TTC549 (cell line): ENCODE results near the gene FAM9C.
"Not testable (repeated sequence)": the region's sequence is repeated elsewhere in the genome, so short reads cannot be mapped to it uniquely, and the experiment has no call there.

ENCODE experiments used
- FAIRE-seq: peaks from 2 replicates; lab custom pipeline; 2012; peaks lifted over from hg19 to GRCh38; lab: Jason Lieb, UNC

FAM9C gene

DNA sequence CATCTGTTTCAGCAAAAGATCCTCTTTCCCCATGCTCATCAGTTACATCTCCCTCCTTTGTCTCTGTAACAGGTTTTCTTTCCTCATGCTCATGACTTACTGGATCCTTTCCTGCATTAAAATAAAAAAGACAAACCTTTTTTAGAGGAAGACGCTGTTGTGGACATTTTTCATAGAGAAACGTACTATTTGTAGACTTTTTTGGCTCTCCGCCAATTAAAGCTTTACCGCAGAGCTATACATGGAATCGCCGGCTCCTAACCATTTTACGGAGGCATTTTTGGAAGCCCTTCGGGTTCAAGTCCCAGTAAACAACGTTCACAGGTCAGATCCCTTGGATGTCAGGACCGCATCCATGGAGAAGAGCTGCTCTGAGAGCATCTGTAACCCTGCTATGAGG, 1.3 kb downstream of the FAM9C start:
- no peak for FAIRE-seq

DNA sequence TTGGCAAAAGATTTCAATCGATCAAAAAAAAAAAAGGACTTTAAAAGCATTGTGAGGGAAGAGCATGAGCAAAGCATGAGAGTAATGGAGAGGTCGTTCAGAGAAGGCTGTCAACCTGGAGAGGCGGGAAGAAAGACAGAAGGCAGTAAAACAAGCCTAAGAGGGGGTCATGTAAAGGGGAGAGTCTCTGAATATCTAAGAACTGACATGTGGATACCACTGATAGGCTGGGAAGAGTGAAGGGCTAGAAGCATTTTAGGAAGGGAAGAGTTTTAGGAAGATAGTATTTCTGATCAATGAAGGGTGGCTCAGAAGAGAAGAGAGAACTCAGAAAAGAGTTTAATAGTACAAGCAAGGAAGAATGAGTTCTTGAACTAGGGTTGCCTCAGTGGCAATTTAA, 7.5 kb downstream of the FAM9C start:
- no peak for FAIRE-seq

DNA sequence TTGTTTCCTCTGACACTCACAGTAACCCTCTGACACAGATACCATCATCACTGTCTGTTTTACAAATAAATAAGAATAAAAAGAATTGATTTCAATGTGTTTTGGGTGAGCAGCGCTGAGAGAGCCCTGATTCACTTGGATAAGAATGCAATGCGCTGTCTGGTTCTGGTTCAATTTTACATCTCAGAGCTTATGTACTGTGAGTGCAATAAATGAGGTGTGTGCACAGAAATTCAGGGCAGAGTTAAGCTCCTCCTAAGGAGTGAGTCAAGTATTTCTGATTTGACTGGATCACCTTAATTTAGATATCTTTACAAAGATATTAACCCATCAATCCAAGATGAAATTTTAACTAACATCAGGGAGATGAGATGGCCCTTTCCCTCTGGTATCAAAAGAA, 11.2 kb downstream of the FAM9C start:
- FAIRE-seq, result no peak

DNA sequence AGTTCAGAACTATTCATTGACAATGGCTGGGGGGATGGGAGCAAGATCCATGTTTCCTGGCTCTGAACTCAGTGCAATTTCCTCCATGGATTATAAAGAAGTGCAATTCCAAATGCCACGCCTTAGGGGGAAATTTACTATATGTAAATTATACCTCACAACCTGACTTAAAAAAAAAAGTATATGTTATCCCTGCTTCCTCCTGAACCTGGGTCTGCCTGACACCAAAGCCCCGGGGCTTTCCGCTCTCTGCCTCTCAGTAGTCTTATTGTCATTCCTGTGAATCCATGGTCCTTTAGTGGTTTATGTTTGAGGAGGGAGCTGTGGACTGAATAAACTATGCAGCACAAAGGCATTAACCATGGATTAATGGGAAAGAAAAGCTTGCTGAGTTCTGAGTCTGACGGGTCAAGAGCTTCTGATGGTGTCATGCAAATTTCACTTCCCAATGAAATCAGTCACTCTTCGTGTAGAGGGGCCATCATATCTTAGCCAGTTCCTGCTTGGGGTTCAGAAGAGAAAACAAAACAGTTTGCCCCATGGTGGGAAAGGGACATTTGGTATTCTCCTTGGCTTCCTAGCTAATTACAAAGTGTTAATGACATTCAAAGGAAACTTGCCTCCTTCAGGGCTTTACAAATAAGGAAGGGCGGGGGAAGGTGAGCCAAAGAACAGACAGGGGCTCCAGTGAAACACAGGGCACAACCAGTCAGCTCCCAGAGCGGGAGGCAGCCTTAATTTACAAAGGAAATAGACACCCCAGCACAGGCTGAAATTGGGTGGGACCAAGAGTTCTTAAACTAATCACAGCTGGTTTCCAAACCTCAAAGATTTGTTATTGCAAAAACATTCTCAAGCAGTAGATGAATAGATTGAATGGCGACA, 14.3 kb downstream of the FAM9C start:
- no peak for FAIRE-seq

DNA sequence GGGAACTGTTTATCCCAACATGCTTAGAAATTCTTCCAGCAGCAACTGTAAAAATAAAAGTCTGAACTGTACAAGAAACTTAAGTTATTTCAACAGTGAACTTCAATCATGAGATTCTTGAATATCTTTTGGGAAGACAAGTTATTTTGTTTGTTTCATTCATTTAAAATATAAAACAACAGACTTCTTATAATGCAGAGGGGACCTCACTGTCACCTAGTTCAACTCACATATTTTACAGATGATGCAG, 14.9 kb downstream of the FAM9C start:
- no peak for FAIRE-seq

DNA sequence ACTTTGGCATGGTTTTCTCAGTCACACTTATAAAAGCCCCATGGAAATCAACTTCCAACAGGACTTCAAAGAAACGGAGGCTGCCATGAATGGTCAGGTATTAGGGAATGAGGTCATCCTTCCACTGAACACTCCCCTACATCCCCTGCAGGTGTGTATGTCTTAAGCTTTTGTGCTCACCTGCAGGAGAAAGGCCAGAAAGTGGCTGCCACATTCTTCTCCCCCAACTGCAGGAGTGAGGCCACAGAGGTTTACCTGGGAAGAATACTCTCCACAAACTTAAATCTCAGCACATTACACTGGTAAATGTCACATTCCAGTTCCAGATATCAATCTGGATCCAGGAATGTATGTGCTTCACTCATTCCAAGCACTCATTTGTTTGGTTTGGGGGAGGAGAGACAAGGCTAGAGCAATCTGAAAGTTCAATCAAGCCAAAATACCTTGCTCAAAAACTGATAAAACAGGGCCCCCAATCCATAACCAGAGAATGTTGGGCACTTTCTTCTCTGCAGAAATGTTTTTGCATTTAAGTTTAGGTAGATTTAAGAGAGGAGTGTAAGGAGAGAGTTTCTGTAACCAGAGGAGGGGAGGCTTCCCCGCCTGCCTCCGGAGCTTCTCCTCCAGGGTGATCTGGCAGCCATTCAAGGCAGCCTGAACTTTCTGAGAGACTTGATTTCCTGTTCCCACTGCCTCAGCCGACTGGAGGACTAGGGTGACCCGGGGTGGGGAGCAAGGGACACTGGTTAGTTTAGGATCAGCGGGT, 15.4 kb downstream of the FAM9C start:
- no peak for FAIRE-seq

DNA sequence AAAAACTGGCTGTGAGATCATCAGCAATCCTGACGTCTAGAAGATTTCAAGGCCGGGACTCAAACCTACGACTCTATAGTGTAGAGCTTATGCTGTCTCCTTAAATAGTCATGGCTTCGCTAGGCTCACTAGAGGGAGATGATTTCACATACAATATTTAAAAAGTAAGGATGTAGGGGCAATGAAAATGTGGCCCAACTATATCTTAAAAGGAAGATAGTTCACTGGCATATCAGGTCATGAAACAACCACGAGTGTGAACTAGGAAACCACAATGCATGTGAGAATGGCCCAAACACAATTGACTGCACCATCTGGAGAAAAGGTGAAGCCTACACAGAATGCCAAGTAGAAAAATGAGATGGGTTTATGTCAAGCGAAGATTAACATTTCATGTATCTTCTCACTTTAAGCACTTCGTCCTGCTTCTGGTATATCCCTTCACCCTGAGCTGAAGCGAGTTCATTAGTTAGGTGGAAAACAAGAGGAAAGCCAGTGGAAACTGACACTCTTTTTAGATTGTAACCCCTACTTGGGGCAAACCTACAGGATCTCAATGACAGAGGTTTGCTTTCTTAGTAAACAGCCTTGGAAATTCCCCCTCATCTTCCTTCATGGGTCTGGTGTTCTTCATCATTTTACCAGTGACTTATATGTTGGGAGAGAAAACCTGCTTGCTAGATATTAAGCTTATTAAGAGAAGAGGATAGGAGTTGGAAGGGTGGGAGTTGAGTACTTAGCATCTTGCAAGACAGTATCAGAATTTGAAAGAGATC, 17.4 kb downstream of the FAM9C start:
- no peak for FAIRE-seq

DNA sequence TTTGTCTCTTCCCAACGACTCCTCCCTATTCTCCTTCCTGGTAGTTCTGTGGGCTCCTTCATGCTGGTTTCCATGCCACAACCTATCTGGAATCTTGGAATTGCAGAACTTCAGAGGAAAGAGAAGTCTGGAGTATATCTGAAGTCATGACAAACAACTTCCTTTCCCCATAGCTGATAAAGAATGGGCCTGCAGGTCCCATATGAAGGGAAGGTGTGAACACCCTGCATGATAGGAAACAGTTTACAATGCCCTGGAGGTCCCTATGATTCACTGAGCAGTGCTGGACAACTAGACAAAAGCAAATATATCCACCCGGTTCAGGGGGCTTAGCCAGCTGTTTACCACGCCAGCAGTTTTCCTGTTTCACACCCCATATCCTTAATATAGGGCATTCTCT, 19.4 kb downstream of the FAM9C start:
- FAIRE-seq, result no peak

DNA sequence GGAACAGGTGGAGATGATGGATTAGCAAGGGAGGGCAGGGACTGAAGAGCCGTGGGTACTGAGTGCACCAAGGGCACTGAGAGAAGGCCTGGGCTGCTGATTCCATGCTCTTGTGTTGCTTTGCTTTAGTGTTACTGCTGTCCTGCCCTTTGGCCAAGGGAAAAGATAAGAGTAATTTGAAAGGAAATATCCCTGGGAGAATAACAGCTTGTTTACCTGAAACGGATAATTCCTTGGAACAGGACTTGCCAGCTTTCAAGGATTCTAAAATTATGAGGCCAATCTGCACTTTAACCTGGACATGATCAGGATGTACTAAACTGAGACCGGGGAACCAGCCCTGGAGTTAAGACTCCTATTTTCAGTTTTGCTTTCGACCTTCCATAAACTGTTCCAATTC, 20.4 kb downstream of the FAM9C start:
- no peak for FAIRE-seq

DNA sequence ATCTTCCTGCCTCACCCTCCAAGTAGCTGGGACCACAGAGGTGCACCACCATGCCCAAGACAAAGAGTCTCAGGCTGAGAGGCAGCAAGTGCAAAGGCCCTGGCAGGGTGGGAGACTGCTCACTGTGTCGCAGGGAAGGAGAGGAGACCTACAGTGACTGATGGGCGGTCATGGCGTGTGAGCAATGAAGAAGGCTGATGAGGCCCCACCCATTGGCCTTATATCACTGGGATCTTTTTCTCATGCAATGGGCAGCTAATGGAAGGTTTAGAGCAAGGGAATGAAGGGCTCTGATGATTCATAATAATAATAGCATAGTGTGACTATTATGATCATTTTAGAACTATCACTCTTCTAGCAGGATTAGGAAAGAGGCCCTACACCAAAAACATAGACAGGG, 20.9 kb downstream of the FAM9C start:
- FAIRE-seq, result no peak

DNA sequence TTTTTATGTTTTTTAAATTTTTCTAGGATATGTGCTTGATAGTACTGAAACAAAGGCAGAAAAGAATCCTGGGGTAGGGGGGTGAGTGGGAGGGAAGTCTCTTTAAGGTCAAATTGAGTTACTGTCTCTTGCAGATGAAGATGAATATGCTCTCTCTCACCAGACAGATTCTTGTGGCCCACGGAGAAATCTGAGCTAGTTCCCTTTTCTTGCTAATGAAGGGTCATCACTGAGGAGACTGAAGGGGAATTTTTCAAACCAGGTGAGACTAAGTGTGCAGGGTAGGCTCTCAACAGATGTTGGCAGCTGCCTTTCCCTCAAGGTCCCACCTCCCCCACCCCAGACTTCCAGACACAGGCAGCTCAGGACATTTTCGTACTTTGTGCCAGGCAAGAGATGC, 21.5 kb downstream of the FAM9C start:
- FAIRE-seq, result no peak

DNA sequence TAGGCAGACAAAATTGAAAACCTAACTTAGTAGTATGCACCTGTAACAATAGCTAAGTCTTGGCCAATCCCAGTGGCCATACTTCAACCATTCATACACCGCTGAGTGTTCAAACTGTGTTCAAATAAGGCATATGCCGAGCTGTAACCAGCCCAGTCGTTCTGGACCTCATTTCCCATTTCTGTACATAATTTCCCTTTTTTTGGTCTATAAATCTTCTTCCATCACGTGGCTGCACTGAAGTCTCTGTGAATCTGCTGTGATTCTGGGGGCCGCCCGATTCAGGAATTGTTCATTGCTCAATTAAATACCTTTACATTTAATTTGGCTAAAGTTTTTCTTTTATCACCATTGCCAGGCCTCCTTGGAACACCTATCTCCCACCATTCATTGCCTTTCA, 27.7 kb downstream of the FAM9C start:
- not testable (repeated sequence) for FAIRE-seq

DNA sequence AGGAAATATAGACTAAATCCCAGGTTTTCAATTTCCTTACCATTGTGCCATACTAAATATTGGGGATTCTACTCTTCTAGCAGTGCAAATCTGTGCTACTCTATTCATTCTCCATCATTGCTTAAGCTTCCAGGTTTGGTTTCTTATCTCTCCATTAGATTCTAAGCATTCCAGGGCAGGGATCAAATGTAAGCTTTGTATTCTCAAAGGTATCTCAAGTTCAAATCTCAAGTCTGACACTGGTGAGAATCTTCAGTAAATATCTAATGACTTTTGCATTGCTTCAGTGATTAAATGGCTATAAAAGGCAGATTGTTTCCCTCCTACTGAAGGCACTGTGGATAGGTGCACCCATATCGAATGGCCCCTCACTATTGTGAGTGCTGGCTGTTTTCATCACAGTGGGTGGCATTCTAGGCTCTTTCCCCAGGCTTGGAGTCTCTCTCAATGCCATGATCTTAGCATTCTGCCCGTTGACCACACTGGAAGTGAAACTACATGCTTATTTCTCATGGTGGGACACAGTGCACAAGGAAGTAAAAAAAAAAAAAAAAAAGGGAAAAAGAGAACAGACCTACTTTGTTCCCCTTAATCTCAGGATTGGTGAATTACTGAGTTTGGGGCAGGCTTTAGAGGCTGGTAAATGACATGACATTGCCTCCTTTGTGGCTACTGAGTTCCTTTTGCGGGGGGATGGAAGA, 28.7 kb downstream of the FAM9C start:
- no peak for FAIRE-seq

DNA sequence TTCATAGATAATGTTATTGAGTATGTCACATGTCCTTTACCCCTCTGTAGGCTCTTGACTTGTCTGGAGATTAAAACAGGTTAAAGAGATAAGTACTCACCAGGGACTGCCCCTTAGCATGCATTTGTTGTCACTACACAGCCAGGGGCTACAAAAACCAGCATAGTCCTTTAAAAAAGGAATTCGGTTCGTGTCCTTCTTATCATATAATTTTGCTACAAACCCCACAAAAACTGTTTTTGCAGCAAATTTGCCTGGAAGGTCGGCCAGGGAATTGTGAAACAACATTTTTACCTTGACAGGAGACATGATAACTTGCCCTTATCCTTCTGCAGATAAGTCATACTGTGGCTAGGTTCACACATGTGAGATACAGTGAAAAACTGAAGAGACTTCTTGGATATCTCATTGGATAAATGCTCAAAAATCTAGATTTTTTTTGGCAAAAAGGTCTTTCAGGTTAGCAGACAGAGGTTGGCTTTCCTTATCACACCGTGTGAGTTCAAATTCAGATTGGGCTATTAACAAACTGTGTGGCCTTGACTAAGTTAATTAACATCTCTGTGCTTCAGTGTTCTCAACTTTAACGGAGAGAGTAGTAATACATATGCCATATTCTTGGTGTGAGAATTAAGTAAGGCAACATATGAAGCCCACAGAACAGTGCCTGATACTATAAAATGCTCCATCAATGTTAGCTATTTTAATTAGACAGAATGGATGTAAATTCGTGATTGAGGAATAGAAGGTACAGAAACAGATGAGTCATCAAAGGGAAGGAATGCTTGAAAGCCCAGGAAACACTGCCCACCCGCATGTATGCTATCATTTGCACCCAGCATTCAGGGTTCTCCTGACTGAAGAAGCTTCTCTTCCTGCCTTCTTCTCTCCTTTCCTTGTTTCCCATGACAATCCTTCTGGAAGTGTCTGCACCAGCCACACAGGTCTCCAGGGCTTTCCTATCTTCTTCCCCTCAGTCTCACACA, 30.0 kb downstream of the FAM9C start:
- FAIRE-seq, result no peak

DNA sequence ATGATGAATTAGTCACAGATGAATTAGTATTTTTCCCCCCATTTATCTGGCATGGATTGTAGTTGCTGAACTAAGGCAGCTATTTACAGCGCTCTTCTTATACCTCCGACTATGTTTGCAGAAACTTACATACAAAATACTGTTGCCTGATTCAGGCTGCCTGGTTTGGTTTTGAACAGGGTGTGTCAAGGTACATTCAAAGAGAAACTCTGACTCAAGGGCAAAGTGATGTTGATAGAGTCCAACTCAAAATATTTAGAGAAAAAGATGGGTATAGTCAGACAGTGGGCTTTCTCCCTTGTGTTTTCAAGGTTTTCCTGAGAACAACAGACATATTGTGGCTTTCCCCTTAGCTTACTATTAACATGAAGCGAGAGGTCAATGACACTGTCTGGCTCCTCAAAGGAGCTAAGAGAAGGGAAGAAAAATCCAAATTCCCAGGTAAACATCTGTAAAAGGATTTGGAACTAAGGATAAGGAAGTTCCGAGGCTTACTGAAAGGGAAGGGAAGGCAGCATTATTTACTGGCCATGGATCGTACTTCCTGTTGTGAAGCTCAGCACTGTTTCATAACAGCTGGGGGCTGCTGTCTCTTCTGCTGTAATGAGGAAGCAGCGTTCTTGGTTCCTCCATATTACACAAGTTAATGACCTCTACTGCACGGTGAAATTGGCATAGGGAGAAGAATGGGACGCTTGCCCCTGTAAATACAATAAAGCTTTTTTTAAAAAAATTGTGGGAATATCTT, 30.9 kb downstream of the FAM9C start:
- no peak for FAIRE-seq

DNA sequence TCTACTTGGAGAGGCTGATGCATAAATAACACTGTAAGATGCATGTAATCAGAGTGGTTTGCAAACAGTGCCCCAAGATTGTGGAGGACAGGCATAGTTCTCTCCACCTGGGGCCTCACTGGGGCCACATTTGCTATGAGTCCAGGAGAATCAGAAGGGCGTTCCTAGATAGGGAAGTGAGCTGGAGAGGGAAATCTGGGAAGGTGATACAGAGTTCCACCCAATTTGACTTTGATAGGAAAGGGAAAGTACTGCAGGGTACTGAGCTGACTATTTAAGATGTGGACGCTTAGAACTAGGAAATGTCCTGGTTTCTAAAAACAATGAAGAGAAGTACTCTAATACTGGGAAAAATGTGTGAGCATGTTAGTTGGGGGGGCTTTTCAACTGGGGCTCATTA, 33.9 kb downstream of the FAM9C start:
- no peak for FAIRE-seq

DNA sequence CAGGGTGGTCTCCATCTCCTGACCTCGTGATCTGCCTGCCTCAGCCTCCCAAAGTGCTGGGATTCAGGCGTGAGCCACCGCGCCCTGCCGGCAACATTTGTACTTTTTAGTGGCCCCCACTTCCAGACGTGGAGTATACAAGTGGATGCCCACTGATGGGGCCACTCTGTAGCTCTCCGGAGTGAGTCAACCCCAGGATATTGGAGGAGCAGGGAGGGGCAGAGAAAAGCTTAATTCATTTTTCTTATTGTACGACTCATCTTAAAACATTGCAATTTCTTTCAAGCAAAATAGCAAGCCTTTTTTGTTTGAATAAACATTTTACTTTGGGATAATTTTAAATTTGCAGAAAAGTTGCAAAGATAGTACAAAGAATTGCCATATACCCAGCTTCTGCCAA, 34.6 kb downstream of the FAM9C start:
- no peak for FAIRE-seq

DNA sequence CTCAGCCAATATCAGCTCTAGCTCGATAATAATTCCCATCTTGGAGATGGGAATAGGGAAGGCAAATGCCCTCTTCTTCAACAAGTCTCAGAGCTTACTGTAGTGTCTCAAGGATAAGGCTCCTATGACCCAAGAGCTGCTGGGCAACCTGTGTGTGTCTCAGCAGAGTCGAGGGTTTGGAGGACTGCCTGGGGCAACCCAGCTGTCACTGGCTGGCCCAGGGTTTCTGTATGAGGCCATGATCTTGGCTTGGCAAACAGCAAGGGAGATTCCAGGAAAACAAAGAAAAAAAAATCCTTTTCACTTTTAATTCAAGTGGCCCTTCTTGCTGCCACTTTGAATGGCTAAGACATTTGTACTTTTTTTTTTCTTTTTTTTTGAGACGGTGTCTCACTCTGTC, 35.1 kb downstream of the FAM9C start:
- FAIRE-seq, result no peak

DNA sequence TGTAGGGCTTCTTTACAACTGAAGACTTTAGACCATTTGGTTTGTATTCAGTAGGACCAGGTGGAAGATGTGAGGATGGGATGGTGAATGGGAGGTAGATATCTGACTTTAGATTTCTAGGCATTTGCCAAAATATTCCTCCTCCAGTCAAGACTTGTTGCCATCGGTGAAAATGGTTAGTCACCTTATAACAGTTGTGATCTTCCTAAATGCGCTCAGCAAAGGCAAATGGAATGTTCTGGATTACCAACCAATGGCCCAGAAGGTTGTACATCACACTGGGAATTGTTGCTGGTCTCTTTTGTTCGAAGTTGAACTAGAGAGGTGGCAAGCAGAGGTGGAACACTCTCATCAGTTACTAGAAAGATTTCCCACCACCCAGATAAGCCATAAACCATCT, 35.6 kb downstream of the FAM9C start:
- FAIRE-seq, result no peak

DNA sequence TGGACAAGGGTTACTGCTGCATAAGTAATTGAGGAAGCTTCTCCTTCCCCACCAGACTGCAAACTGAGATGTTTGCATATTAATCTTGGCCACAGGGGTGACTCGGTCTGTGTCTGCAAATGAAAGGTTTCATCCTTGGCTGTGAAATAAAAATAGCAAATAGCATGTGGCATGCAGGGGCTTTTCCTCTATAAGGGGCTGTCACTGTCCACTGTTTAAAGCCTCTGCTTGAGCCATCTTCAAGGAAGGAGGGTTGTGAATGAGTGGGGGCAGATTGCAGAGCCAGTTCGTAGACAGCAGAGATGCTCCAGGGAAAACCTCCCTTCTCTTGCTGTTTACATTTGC, 36.3 kb downstream of the FAM9C start:
- FAIRE-seq, result no peak
